Measurements from ENCODE around the gene GPD2.

GPD2 gene

GRCh38 chr2:156630579-156631337, 194.6 kb downstream of the GPD2 start:
- DNase-seq: no peak
- intact Hi-C loops (cut with DNase I): no loop called here

GRCh38 chr2:156635646-156636045, 199.5 kb downstream of the GPD2 start:
- intact Hi-C loops (cut with DNase I): no loop called here
- DNase-seq: no peak
